B cell (primary cell): ENCODE results near the gene TMEM132D.

Experiments used
- EZH2 ChIP-seq: IDR thresholded peaks from 2 replicates; pipeline ENCODE4 v1.6.1; 2012; ENCODE audit warnings: borderline replicate concordance, low read depth, mild to moderate bottlenecking, moderate library complexity, low read length; ENCODE audit not compliant: insufficient read depth, poor library complexity, severe bottlenecking
- TF ChIP-seq, protein P1 (sequence below): fragments of 200-600 bp; IDR thresholded peaks from one replicate; pipeline ENCODE4 v1.8.0; 2022; ENCODE audit warnings: antibody characterized with exemption, mild to moderate bottlenecking

DNA sequence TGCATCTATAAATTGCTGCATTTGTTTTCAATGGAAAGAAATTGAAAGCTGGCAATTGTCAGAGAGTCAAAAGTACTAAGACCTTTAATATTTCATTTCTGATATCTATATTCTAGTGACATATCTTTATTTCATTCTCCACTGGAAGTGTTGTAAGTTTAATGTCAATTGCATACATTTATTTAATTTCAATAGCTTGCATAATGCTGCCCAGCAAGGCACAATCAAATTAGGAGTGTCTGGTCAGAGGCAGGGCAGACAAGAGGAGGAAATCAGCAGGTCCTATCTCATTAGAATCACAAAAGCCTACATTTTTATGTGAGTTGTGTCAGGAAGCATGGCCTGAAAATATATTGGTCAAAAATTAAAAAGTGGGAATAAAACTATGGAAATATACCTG is 112.9 kb downstream of the TMEM132D start:
- TF ChIP-seq, protein P1, sequence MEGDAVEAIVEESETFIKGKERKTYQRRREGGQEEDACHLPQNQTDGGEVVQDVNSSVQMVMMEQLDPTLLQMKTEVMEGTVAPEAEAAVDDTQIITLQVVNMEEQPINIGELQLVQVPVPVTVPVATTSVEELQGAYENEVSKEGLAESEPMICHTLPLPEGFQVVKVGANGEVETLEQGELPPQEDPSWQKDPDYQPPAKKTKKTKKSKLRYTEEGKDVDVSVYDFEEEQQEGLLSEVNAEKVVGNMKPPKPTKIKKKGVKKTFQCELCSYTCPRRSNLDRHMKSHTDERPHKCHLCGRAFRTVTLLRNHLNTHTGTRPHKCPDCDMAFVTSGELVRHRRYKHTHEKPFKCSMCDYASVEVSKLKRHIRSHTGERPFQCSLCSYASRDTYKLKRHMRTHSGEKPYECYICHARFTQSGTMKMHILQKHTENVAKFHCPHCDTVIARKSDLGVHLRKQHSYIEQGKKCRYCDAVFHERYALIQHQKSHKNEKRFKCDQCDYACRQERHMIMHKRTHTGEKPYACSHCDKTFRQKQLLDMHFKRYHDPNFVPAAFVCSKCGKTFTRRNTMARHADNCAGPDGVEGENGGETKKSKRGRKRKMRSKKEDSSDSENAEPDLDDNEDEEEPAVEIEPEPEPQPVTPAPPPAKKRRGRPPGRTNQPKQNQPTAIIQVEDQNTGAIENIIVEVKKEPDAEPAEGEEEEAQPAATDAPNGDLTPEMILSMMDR, result no peak
- no peak for TF ChIP-seq EZH2
